Stimulated activated CD4-positive, alpha-beta T cell treated with anti-CD3 and anti-CD28 coated beads, Interleukin-1b, Interleukin-23, amount 100 ng/mL, for 24 hours (primary cell): ENCODE measurements around the gene SOX6.

Experiments used
- DNase-seq, 4 experiments: peaks; one replicate each; pipeline ENCODE4 v3.0.0-alpha.2; 2020; ENCODE audit warnings: low read depth in 4 of 4, low spot score in 1 of 4

SOX6 gene

GRCh38 chr11:16365581-16366228 is 9.4 kb upstream of the SOX6 start:
- DNase-seq, result no peak

- DNase-seq, result no peak
Measured at GRCh38 chr11:16364254-16364653, 7.9 kb upstream of the SOX6 start.

GRCh38 chr11:16363706-16364105 is 7.4 kb upstream of the SOX6 start:
- no peak for DNase-seq

- DNase-seq, result no peak
Measured at GRCh38 chr11:16361108-16361865, 4.9 kb upstream of the SOX6 start.

GRCh38 chr11:16359369-16359768 is 3.0 kb upstream of the SOX6 start:
- DNase-seq, result no peak

GRCh38 chr11:16358726-16359125 is 2.4 kb upstream of the SOX6 start:
- DNase-seq, result no peak

GRCh38 chr11:16357775-16358174 is 1.4 kb upstream of the SOX6 start:
- no peak for DNase-seq

GRCh38 chr11:16356761-16357393 is 531 bp upstream of the SOX6 start:
- no peak for DNase-seq

GRCh38 chr11:16352707-16353106 is 3.6 kb downstream of the SOX6 start:
- no peak for DNase-seq

- DNase-seq, result no peak
Measured at GRCh38 chr11:16350125-16350524, 6.2 kb downstream of the SOX6 start.

- no peak for DNase-seq
Measured at GRCh38 chr11:16347928-16348685, 8.2 kb downstream of the SOX6 start.

GRCh38 chr11:16346975-16347374 is 9.4 kb downstream of the SOX6 start:
- no peak for DNase-seq

- no peak for DNase-seq
Measured at GRCh38 chr11:16341853-16342252, 14.5 kb downstream of the SOX6 start.

- DNase-seq, result no peak
Measured at GRCh38 chr11:16338393-16338792, 18.0 kb downstream of the SOX6 start.

GRCh38 chr11:16337421-16338213 is 18.7 kb downstream of the SOX6 start:
- DNase-seq, result no peak

GRCh38 chr11:16336721-16337120 is 19.6 kb downstream of the SOX6 start:
- no peak for DNase-seq

- no peak for DNase-seq
Measured at GRCh38 chr11:16336204-16336603, 20.1 kb downstream of the SOX6 start.

GRCh38 chr11:16335236-16335962 is 20.9 kb downstream of the SOX6 start:
- no peak for DNase-seq

- no peak for DNase-seq
Measured at GRCh38 chr11:16326679-16327297, 29.6 kb downstream of the SOX6 start.

- no peak for DNase-seq
Measured at GRCh38 chr11:16322190-16322589, 34.2 kb downstream of the SOX6 start.
